Osteocyte (in vitro differentiated cells): Measurements from ENCODE around the gene LANCL1. TPM values are rescaled to one million over a fixed set of nuclear protein-coding genes. Genes with fewer than 3 reads are reported as not detected.
"Not testable (repeated sequence)": the region's sequence is repeated elsewhere in the genome, so short reads cannot be mapped to it uniquely, and the experiment has no call there.

Experiments
- DNase-seq: peaks from one replicate; pipeline ENCODE4 v3.0.0; 2021; ENCODE audit warnings: mixed read lengths; ENCODE audit not compliant: unreplicated experiment; ENCODE audit errors: extremely low spot score
- H3K27ac Mint-ChIP-seq: one replicate; pipeline ENCODE4 v1.8.0; 2021; ENCODE audit warnings: mild to moderate bottlenecking, mixed read lengths; ENCODE audit not compliant: unreplicated experiment
- H3K27me3 Mint-ChIP-seq: one replicate; pipeline ENCODE4 v1.8.0; 2021; ENCODE audit warnings: mixed read lengths; ENCODE audit not compliant: unreplicated experiment
- H3K36me3 Mint-ChIP-seq: one replicate; pipeline ENCODE4 v1.8.0; 2021; ENCODE audit warnings: mixed read lengths; ENCODE audit not compliant: unreplicated experiment
- H3K4me1 Mint-ChIP-seq: one replicate; pipeline ENCODE4 v1.8.0; 2021; ENCODE audit warnings: mixed read lengths; ENCODE audit not compliant: unreplicated experiment
- H3K4me3 Mint-ChIP-seq: one replicate; pipeline ENCODE4 v1.8.0; 2021; ENCODE audit warnings: mild to moderate bottlenecking, moderate library complexity, mixed read lengths; ENCODE audit not compliant: unreplicated experiment
- H3K9me3 Mint-ChIP-seq: one replicate; pipeline ENCODE4 v1.8.0; 2021; ENCODE audit warnings: mixed read lengths; ENCODE audit not compliant: unreplicated experiment
- CTCF ChIP-seq: fragments of 200-600 bp; sonication (generic); IDR thresholded peaks from 2 replicates; pipeline ENCODE4 v1.5.0; 2021; ENCODE audit warnings: antibody characterized with exemption, mild to moderate bottlenecking, moderate library complexity
- total RNA-seq: library from RNA; stranded (reverse); gene quantifications from 2 replicates; pipeline ENCODE4 v1.2.1, GENCODE V29; 2021

The LANCL1 gene
- total RNA-seq, 1 donor from 2014 or later, result 67.3 TPM

GRCh38 chr2:210428393-210429179 lies 48.0 kb downstream of the LANCL1 start:
- Mint-ChIP-seq H3K4me3 (no peak overlapping the region), H3K9me3 (peaks cover 47% of the 10 kb centered on the region), H3K4me1 (no peaks in the 10 kb centered on the region), H3K27ac (no peak overlapping the region), H3K27me3 (no peaks in the 10 kb centered on the region), H3K36me3 (peaks cover 48% of the 10 kb centered on the region)
- no peak for DNase-seq
- TF ChIP-seq CTCF, result no peak

- H3K27ac Mint-ChIP-seq, H3K4me1 Mint-ChIP-seq, H3K4me3 Mint-ChIP-seq, DNase-seq, H3K27me3 Mint-ChIP-seq: not testable (repeated sequence)
- Mint-ChIP-seq H3K36me3 (peaks cover 39% of the 10 kb centered on the region), H3K9me3 (peaks cover 51% of the 10 kb centered on the region)
These were observed 49.2 kb downstream of the LANCL1 start for GRCh38 chr2:210427309-210427708.

DNA sequence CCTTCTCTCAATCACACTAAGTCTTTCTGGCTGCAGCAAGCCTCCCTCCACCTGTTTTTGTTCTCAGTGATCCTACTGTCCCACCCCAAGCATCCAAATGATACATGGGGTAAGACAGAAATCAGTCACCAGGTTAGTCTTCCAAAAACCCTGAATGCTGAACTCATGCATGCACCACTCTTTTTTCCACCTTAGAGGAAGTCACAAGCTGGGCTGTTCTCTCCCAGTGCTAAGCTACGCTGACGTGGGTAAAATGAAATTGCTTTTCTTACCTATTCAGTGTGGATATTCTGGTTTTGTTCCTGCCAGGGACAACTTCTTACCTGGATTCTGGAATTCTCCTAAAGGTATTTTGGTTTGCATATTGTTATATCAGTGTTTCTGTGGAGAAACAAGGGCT lies 54.2 kb downstream of the LANCL1 start:
- no peak overlapping the region for H3K4me3 Mint-ChIP-seq
- H3K9me3 Mint-ChIP-seq, result peaks cover 32% of the 10 kb centered on the region

DNA sequence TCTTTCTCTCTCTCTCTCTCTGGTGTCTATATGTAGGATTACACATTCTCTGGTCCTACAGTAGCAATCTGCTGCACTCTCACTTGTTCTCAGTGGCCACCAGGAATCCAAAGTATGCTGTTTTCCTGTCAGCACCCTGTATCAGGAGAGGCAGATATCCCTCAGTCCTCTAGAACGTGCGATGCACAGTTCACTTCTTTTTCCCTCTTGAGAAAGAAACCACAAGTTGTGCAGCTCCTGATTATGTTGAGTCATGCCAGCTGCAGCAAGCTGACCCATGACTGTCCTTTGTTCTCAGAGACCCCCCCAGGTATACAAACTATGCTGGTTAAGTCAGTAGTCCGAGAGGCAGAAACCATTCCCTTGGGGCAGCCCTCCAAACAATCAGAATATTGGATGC lies 54.6 kb downstream of the LANCL1 start:
- peaks cover 17% of the 10 kb centered on the region for H3K27me3 Mint-ChIP-seq
- peaks cover 30% of the 10 kb centered on the region for H3K9me3 Mint-ChIP-seq
- no peak for TF ChIP-seq CTCF
- peaks cover 7% of the 10 kb centered on the region for H3K36me3 Mint-ChIP-seq
- H3K27ac Mint-ChIP-seq, result no peak overlapping the region
- peaks cover 4% of the 10 kb centered on the region for H3K4me1 Mint-ChIP-seq
- H3K4me3 Mint-ChIP-seq, result no peak overlapping the region
- DNase-seq, result no peak

More for the DNA sequence above, 54.2 kb downstream of the LANCL1 start:
- DNase-seq, result no peak
- Mint-ChIP-seq H3K27ac (no peak overlapping the region), H3K27me3 (peaks cover 16% of the 10 kb centered on the region), H3K36me3 (peaks cover 11% of the 10 kb centered on the region), H3K4me1 (peaks cover 4% of the 10 kb centered on the region)
- no peak for TF ChIP-seq CTCF

GRCh38 chr2:210412660-210413059 lies 63.9 kb downstream of the LANCL1 start:
- Mint-ChIP-seq H3K36me3 (no peaks in the 10 kb centered on the region), H3K4me3 (no peak overlapping the region), H3K9me3 (peaks cover 13% of the 10 kb centered on the region), H3K27me3 (peaks cover 18% of the 10 kb centered on the region), H3K4me1 (no peaks in the 10 kb centered on the region), H3K27ac (no peak overlapping the region)
- DNase-seq, result no peak
- no peak for TF ChIP-seq CTCF
